ENCODE measurements around the gene PHF14.

Gene PHF14

DNA sequence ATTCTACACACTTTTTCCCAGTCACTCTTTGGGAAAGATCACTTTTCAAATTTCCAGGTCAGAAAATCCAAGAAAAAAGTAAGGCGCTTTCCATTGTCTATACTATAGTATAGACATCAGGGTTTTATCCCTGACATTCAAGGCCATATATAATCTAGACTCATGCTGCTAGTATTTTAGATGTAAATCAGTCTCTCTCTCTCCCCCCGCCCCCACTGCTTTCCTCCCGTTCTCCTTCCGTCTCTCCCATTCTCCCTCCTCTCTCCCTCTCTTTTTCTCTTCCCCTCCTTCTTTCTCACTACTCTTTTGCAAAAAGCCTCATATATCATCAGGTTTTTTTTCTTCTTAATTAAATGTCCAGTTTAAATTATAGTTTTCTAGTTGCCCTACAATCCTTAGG, 154.8 kb downstream of the PHF14 start:
- H3K4me3 ChIP-seq (ENCODE audit: control insufficient read depth, low read depth, low read length), result no peak overlapping the region
- DNase-seq (ENCODE audit: low read depth), result no peak
- TF ChIP-seq, protein P1, sequence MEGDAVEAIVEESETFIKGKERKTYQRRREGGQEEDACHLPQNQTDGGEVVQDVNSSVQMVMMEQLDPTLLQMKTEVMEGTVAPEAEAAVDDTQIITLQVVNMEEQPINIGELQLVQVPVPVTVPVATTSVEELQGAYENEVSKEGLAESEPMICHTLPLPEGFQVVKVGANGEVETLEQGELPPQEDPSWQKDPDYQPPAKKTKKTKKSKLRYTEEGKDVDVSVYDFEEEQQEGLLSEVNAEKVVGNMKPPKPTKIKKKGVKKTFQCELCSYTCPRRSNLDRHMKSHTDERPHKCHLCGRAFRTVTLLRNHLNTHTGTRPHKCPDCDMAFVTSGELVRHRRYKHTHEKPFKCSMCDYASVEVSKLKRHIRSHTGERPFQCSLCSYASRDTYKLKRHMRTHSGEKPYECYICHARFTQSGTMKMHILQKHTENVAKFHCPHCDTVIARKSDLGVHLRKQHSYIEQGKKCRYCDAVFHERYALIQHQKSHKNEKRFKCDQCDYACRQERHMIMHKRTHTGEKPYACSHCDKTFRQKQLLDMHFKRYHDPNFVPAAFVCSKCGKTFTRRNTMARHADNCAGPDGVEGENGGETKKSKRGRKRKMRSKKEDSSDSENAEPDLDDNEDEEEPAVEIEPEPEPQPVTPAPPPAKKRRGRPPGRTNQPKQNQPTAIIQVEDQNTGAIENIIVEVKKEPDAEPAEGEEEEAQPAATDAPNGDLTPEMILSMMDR (conservative IDR thresholded peaks at IDR 0.05; ENCODE audit: control insufficient read depth, insufficient read depth, low read depth, low read length), result no peak

DNA sequence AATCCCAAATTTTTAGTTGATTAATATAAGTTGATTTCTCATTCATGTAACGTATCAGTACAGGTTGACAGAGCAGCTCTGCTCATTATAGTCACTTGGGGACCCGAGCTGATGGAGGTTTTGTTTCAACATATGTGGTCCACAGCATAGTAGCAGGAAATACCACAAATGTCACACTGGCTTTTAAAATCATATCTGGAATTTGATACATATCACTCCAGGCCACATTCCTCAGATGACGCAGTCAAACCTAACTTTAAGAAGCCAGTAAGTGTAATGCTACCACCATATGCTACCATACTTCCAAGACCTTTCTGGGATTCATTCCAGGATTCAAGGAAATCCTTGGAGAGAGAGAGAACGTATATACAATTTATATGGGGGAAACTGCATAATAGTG, 156.3 kb downstream of the PHF14 start:
- TF ChIP-seq, protein P1 (conservative IDR thresholded peaks at IDR 0.05; ENCODE audit: control insufficient read depth, insufficient read depth, low read depth, low read length), result no peak
- DNase-seq (ENCODE audit: low read depth), result no peak
- H3K4me3 ChIP-seq (ENCODE audit: control insufficient read depth, low read depth, low read length), result no peak overlapping the region

DNA sequence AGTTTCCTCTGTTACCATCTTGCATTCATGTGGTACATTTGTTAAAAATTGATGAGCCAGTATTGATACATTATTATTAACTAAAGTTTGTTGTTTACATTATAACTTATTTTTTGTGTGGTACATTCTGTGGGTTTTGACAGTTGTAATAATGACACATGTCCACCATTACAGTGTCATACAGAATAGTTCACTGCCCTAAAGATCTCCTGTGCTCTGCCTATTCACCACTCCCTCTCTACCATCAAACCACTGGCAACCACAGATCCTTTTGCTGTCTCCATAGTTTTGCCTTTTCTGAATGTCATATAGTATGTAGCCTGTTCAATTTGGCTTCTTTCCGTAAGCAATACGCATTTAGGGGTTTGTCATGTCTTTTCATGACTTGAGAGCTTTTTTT, 156.9 kb downstream of the PHF14 start:
- H3K4me3 ChIP-seq (ENCODE audit: control insufficient read depth, low read depth, low read length), result no peak overlapping the region
- TF ChIP-seq, protein P1 (conservative IDR thresholded peaks at IDR 0.05; ENCODE audit: control insufficient read depth, insufficient read depth, low read depth, low read length), result no peak
- DNase-seq (ENCODE audit: low read depth), result no peak

DNA sequence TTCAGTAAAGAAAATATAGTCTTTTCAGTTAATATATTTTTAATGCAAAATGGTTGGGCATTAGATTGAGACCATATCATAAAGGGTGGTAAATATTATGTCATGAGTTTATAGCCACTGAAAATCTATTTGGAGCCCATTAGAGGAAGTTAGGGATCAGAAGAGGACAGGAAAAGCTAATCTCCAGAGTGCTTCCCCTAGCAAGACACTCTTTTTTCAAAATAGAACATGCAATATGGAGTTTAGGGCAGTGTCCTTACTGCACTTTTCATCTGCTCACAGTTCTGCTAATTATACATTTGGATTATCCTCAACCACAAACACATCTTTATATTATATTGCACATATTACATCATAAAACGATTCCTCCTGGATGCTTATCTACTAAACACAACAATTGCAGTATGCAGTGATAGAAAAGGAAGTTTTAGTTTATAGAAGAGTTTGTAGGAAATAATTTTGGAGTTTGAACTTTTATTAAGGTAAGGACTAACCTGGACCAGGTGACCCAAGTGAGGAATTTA, 159.8 kb downstream of the PHF14 start:
- no peak for DNase-seq (ENCODE audit: low read depth)
- H3K4me3 ChIP-seq (ENCODE audit: control insufficient read depth, low read depth, low read length), result no peak overlapping the region
- TF ChIP-seq, protein P1 (conservative IDR thresholded peaks at IDR 0.05; ENCODE audit: control insufficient read depth, insufficient read depth, low read depth, low read length), result no peak

- no peak for DNase-seq (ENCODE audit: low read depth)
- no peak overlapping the region for H3K4me3 ChIP-seq (ENCODE audit: control insufficient read depth, low read depth, low read length)
- TF ChIP-seq, protein P1 (conservative IDR thresholded peaks at IDR 0.05; ENCODE audit: control insufficient read depth, insufficient read depth, low read depth, low read length), result no peak
Observed at GRCh38 chr7:11135573-11135972, 161.9 kb downstream of the PHF14 start.

- DNase-seq (ENCODE audit: low read depth), result no peak
- TF ChIP-seq, protein P1 (conservative IDR thresholded peaks at IDR 0.05; ENCODE audit: control insufficient read depth, insufficient read depth, low read depth, low read length), result no peak
- no peak overlapping the region for H3K4me3 ChIP-seq (ENCODE audit: control insufficient read depth, low read depth, low read length)
Observed at GRCh38 chr7:11141541-11141940, 167.9 kb downstream of the PHF14 start.

GRCh38 chr7:11153694-11154093, 180.0 kb downstream of the PHF14 start:
- DNase-seq (ENCODE audit: low read depth), result no peak
- TF ChIP-seq, protein P1 (conservative IDR thresholded peaks at IDR 0.05; ENCODE audit: control insufficient read depth, insufficient read depth, low read depth, low read length), result no peak

More at GRCh38 chr7:11153694-11154093, 180.0 kb downstream of the PHF14 start:
- no peak overlapping the region for H3K4me3 ChIP-seq (ENCODE audit: control insufficient read depth, low read depth, low read length)

Measured in fibroblast of mammary gland (primary cell).